ENCODE measurements around the gene LRBA. TPM values are rescaled to one million over a fixed set of nuclear protein-coding genes. Genes with fewer than 3 reads are reported as not detected.

Gene LRBA
- total RNA-seq, 4 donors from 2014 or later = 28.3 to 38.2 (median 32.1) TPM

DNA sequence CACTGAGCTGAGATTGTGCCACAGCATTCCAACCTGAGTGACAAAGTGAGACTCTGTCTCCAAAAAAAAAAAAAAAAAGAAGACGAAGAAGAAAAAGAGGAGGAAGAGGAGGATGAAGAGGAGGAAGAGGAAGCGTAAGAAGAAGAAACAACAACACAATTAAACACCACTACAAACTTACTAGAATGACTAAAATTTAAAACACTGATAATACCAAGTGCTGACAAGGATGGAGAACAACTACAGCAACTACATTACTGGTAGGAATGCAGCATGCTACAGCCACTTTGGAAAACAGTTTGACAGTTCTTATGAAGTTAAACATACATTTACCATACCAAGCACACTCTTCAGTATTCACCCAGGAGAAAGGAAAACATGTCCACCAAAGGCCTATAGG lies 24.1 kb downstream of the LRBA start:
- TF ChIP-seq, protein P1, sequence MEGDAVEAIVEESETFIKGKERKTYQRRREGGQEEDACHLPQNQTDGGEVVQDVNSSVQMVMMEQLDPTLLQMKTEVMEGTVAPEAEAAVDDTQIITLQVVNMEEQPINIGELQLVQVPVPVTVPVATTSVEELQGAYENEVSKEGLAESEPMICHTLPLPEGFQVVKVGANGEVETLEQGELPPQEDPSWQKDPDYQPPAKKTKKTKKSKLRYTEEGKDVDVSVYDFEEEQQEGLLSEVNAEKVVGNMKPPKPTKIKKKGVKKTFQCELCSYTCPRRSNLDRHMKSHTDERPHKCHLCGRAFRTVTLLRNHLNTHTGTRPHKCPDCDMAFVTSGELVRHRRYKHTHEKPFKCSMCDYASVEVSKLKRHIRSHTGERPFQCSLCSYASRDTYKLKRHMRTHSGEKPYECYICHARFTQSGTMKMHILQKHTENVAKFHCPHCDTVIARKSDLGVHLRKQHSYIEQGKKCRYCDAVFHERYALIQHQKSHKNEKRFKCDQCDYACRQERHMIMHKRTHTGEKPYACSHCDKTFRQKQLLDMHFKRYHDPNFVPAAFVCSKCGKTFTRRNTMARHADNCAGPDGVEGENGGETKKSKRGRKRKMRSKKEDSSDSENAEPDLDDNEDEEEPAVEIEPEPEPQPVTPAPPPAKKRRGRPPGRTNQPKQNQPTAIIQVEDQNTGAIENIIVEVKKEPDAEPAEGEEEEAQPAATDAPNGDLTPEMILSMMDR (IDR thresholded peaks at IDR 0.05; ENCODE audit: low read depth) = no peak

DNA sequence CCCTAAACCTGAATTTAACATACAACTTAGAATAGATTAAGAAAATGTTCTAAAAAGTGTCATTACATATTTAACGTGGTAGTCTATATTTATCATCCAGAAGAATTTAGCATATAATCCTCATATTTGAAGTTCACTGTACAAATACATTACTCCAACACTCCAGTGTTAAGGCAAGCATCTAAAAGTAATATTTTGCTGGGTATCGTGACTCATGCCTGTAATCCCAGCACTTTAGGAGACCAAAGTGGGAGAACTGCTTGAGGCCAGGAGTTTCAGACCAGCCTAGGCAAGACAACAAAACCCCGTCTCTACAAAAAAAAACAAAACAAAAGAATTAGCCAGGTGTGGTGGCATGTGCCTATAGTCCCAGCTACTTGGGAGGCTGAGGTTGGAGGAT lies 24.8 kb downstream of the LRBA start:
- TF ChIP-seq, protein P1 (IDR thresholded peaks at IDR 0.05; ENCODE audit: low read depth) = no peak

DNA sequence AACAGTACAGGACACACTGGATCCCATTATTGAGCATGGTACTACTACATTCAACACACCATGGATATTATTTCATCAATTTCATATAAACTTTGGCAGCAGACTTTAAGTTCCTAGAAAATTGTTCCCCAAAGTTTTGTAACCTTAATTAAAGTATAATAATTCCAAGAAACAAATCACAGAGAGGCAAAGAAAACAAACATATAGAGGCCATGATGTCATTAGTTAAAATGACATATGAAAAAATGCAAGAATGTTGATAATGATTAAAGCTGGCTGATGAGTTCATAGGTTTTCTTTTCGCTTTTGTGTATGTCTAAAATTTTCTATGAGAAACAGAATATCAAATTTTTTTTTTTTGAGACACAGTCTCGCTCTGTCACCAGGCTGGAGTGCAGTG lies 26.8 kb downstream of the LRBA start:
- TF ChIP-seq, protein P1 (IDR thresholded peaks at IDR 0.05; ENCODE audit: low read depth) = no peak

GRCh38 chr4:150987204-150987603 lies 27.9 kb downstream of the LRBA start:
- TF ChIP-seq, protein P1 (IDR thresholded peaks at IDR 0.05; ENCODE audit: low read depth) = no peak

- TF ChIP-seq, protein P1 (IDR thresholded peaks at IDR 0.05; ENCODE audit: low read depth) = no peak
These were observed 29.0 kb downstream of the LRBA start for GRCh38 chr4:150986085-150986484.

GRCh38 chr4:150983851-150984250 lies 31.2 kb downstream of the LRBA start:
- TF ChIP-seq, protein P1 (IDR thresholded peaks at IDR 0.05; ENCODE audit: low read depth) = no peak

- TF ChIP-seq, protein P1 (IDR thresholded peaks at IDR 0.05; ENCODE audit: low read depth) = no peak
These were observed 32.4 kb downstream of the LRBA start for GRCh38 chr4:150982557-150983233.
